ENCODE measurements around the gene ACSM5. TPM values are rescaled to one million over a fixed set of nuclear protein-coding genes. Genes with fewer than 3 reads are reported as not detected.
"Not testable (repeated sequence)": the region's sequence is repeated elsewhere in the genome, so short reads cannot be mapped to it uniquely, and the experiment has no call there.

ACSM5 gene
- total RNA-seq, 5 donors from 2014 or later (not counting 1 experiment from before 2014, with no cell fraction given), result 0.26 to 0.28 TPM; not detected in 3

GRCh38 chr16:20460313-20460712, 51.0 kb downstream of the ACSM5 start:
- WGBS (ENCODE audit: insufficient coverage), result no CpG with 5 or more reads among the region's 4 CpGs
- H3K9me3 Mint-ChIP-seq; H3K4me1 ChIP-seq (ENCODE audit: control insufficient read depth in 1 of 2, extremely low read depth in 1 of 2, insufficient read depth in 2 of 2, low read length in 2 of 2); H3K27me3 Mint-ChIP-seq; CTCF ChIA-PET; H3K27me3 ChIP-seq (replicated peaks in 1 of 2; ENCODE audit: control insufficient read depth in 2 of 2, extremely low read depth in 1 of 2, insufficient read depth in 2 of 2, low read length in 1 of 2); H3K36me3 Mint-ChIP-seq; H3K9me3 ChIP-seq; H3K4me3 ChIP-seq (ENCODE audit: control insufficient read depth in 1 of 2, extremely low read depth in 1 of 2, low read length in 1 of 2); H3K27ac Mint-ChIP-seq; H3K4me1 Mint-ChIP-seq; H3K4me3 Mint-ChIP-seq; H3K27ac ChIP-seq (ENCODE audit: low read length); ATAC-seq (replicated peaks in 1 of 4); H3K36me3 ChIP-seq (ENCODE audit: control insufficient read depth in 2 of 2, extremely low read depth in 1 of 2, insufficient read depth in 1 of 2, low read length in 1 of 2); DNase-seq; POLR2A ChIA-PET: not testable (repeated sequence)

GRCh38 chr16:20468954-20469353, 59.6 kb downstream of the ACSM5 start:
- H3K27me3 ChIP-seq (replicated peaks in 1 of 2; ENCODE audit: control insufficient read depth in 2 of 2, extremely low read depth in 1 of 2, insufficient read depth in 2 of 2, low read length in 1 of 2); H3K27me3 Mint-ChIP-seq; H3K27ac ChIP-seq (ENCODE audit: low read length); H3K9me3 ChIP-seq; H3K27ac Mint-ChIP-seq; H3K36me3 ChIP-seq (ENCODE audit: control insufficient read depth in 2 of 2, extremely low read depth in 1 of 2, insufficient read depth in 1 of 2, low read length in 1 of 2); POLR2A ChIA-PET; DNase-seq; ATAC-seq (replicated peaks in 1 of 4); H3K4me1 Mint-ChIP-seq; H3K4me1 ChIP-seq (ENCODE audit: control insufficient read depth in 1 of 2, extremely low read depth in 1 of 2, insufficient read depth in 2 of 2, low read length in 2 of 2); H3K4me3 ChIP-seq (ENCODE audit: control insufficient read depth in 1 of 2, extremely low read depth in 1 of 2, low read length in 1 of 2); H3K4me3 Mint-ChIP-seq; H3K36me3 Mint-ChIP-seq; CTCF ChIA-PET: not testable (repeated sequence)
- peaks cover 8 to 13% (median 10%) of the 10 kb centered on the region in 3 donors for H3K9me3 Mint-ChIP-seq

GRCh38 chr16:20469930-20470329, 60.6 kb downstream of the ACSM5 start:
- POLR2A ChIA-PET; H3K36me3 Mint-ChIP-seq; CTCF ChIA-PET; H3K4me1 ChIP-seq (ENCODE audit: control insufficient read depth in 1 of 2, extremely low read depth in 1 of 2, insufficient read depth in 2 of 2, low read length in 2 of 2); H3K27ac Mint-ChIP-seq; H3K27me3 ChIP-seq (replicated peaks in 1 of 2; ENCODE audit: control insufficient read depth in 2 of 2, extremely low read depth in 1 of 2, insufficient read depth in 2 of 2, low read length in 1 of 2); H3K27ac ChIP-seq (ENCODE audit: low read length); H3K9me3 Mint-ChIP-seq; H3K4me3 ChIP-seq (ENCODE audit: control insufficient read depth in 1 of 2, extremely low read depth in 1 of 2, low read length in 1 of 2); H3K27me3 Mint-ChIP-seq; H3K36me3 ChIP-seq (ENCODE audit: control insufficient read depth in 2 of 2, extremely low read depth in 1 of 2, insufficient read depth in 1 of 2, low read length in 1 of 2); H3K4me1 Mint-ChIP-seq; DNase-seq; H3K9me3 ChIP-seq; ATAC-seq (replicated peaks in 1 of 4); H3K4me3 Mint-ChIP-seq: not testable (repeated sequence)
- no CpG with 5 or more reads among the region's 2 CpGs for WGBS (ENCODE audit: insufficient coverage)

- H3K4me3 Mint-ChIP-seq; CTCF ChIA-PET; H3K27ac Mint-ChIP-seq; ATAC-seq (replicated peaks in 1 of 4); H3K27me3 ChIP-seq (replicated peaks in 1 of 2; ENCODE audit: control insufficient read depth in 2 of 2, extremely low read depth in 1 of 2, insufficient read depth in 2 of 2, low read length in 1 of 2); H3K36me3 Mint-ChIP-seq; H3K4me3 ChIP-seq (ENCODE audit: control insufficient read depth in 1 of 2, extremely low read depth in 1 of 2, low read length in 1 of 2); POLR2A ChIA-PET; DNase-seq; H3K4me1 Mint-ChIP-seq; H3K36me3 ChIP-seq (ENCODE audit: control insufficient read depth in 2 of 2, extremely low read depth in 1 of 2, insufficient read depth in 1 of 2, low read length in 1 of 2); H3K9me3 ChIP-seq; H3K27ac ChIP-seq (ENCODE audit: low read length); H3K9me3 Mint-ChIP-seq; H3K4me1 ChIP-seq (ENCODE audit: control insufficient read depth in 1 of 2, extremely low read depth in 1 of 2, insufficient read depth in 2 of 2, low read length in 2 of 2); H3K27me3 Mint-ChIP-seq: not testable (repeated sequence)
- WGBS (ENCODE audit: insufficient coverage), result no CpG with 5 or more reads among the region's 1 CpG
These were observed 61.4 kb downstream of the ACSM5 start for GRCh38 chr16:20470732-20471131.

GRCh38 chr16:20477188-20477744, 67.9 kb downstream of the ACSM5 start:
- H3K9me3 Mint-ChIP-seq; H3K4me3 ChIP-seq (ENCODE audit: control insufficient read depth in 1 of 2, extremely low read depth in 1 of 2, low read length in 1 of 2); H3K36me3 ChIP-seq (ENCODE audit: control insufficient read depth in 2 of 2, extremely low read depth in 1 of 2, insufficient read depth in 1 of 2, low read length in 1 of 2); CTCF ChIA-PET; H3K4me3 Mint-ChIP-seq; ATAC-seq (replicated peaks in 1 of 4); DNase-seq; H3K4me1 ChIP-seq (ENCODE audit: control insufficient read depth in 1 of 2, extremely low read depth in 1 of 2, insufficient read depth in 2 of 2, low read length in 2 of 2); H3K27me3 ChIP-seq (replicated peaks in 1 of 2; ENCODE audit: control insufficient read depth in 2 of 2, extremely low read depth in 1 of 2, insufficient read depth in 2 of 2, low read length in 1 of 2); H3K27ac ChIP-seq (ENCODE audit: low read length); H3K36me3 Mint-ChIP-seq; POLR2A ChIA-PET; H3K9me3 ChIP-seq; H3K27ac Mint-ChIP-seq; H3K4me1 Mint-ChIP-seq: not testable (repeated sequence)
- WGBS (ENCODE audit: insufficient coverage), result no CpG with 5 or more reads among the region's 2 CpGs
- H3K27me3 Mint-ChIP-seq, result peaks cover 7 to 15% of the 10 kb centered on the region in 2 donors

GRCh38 chr16:20483989-20484388, 74.7 kb downstream of the ACSM5 start:
- H3K36me3 Mint-ChIP-seq; H3K9me3 Mint-ChIP-seq; H3K27me3 ChIP-seq (replicated peaks in 1 of 2; ENCODE audit: control insufficient read depth in 2 of 2, extremely low read depth in 1 of 2, insufficient read depth in 2 of 2, low read length in 1 of 2); H3K4me3 ChIP-seq (ENCODE audit: control insufficient read depth in 1 of 2, extremely low read depth in 1 of 2, low read length in 1 of 2); H3K9me3 ChIP-seq; DNase-seq; H3K27ac ChIP-seq (ENCODE audit: low read length); H3K36me3 ChIP-seq (ENCODE audit: control insufficient read depth in 2 of 2, extremely low read depth in 1 of 2, insufficient read depth in 1 of 2, low read length in 1 of 2); H3K4me1 ChIP-seq (ENCODE audit: control insufficient read depth in 1 of 2, extremely low read depth in 1 of 2, insufficient read depth in 2 of 2, low read length in 2 of 2); H3K27ac Mint-ChIP-seq; H3K4me1 Mint-ChIP-seq; POLR2A ChIA-PET; H3K4me3 Mint-ChIP-seq; CTCF ChIA-PET; ATAC-seq (replicated peaks in 1 of 4); H3K27me3 Mint-ChIP-seq: not testable (repeated sequence)
- WGBS (ENCODE audit: insufficient coverage), result no CpG with 5 or more reads among the region's 1 CpG

GRCh38 chr16:20484726-20485125, 75.4 kb downstream of the ACSM5 start:
- no CpG with 5 or more reads among the region's 1 CpG for whole genome bisulfite sequencing (ENCODE audit: insufficient coverage)
- Mint-ChIP-seq H3K4me3 (no peak overlapping the region), H3K4me1 (no peaks in the 10 kb centered on the region), H3K27ac (no peak overlapping the region), H3K9me3 (no peaks in the 10 kb centered on the region), H3K27me3 (peaks cover 5 to 7% of the 10 kb centered on the region in 2 donors), H3K36me3 (no peaks in the 10 kb centered on the region)
- ChIA-PET POLR2A (no interaction called here), CTCF (no interaction called here)
- no peaks in the 10 kb centered on the region for H3K9me3 ChIP-seq
- H3K4me1 ChIP-seq (ENCODE audit: control insufficient read depth in 1 of 2, extremely low read depth in 1 of 2, insufficient read depth in 2 of 2, low read length in 2 of 2), result no peaks in the 10 kb centered on the region
- H3K27me3 ChIP-seq (replicated peaks in 1 of 2; ENCODE audit: control insufficient read depth in 2 of 2, extremely low read depth in 1 of 2, insufficient read depth in 2 of 2, low read length in 1 of 2), result no peaks in the 10 kb centered on the region
- no peaks in the 10 kb centered on the region for H3K36me3 ChIP-seq (ENCODE audit: control insufficient read depth in 2 of 2, extremely low read depth in 1 of 2, insufficient read depth in 1 of 2, low read length in 1 of 2)
- no peak overlapping the region for H3K27ac ChIP-seq (ENCODE audit: low read length)
- ATAC-seq (replicated peaks in 1 of 4), result no peak
- no peak overlapping the region for H3K4me3 ChIP-seq (ENCODE audit: control insufficient read depth in 1 of 2, extremely low read depth in 1 of 2, low read length in 1 of 2)
- no peak for DNase-seq

All from T-cell (primary cell).